HEK293T (cell line): ENCODE results near the gene ZACN.

Experiments
- FOXA1 ChIP-seq: fragments of 450-650 bp; IDR thresholded peaks from 2 replicates; pipeline ENCODE4 v1.6.1; 2016; ENCODE audit warnings: mild to moderate bottlenecking
- HDGF ChIP-seq: fragments of 450-650 bp; IDR thresholded peaks from 2 replicates; pipeline ENCODE4 v1.6.1; 2017; ENCODE audit warnings: antibody characterized with exemption, borderline replicate concordance
- L3MBTL2 ChIP-seq: fragments of 450-650 bp; conservative IDR thresholded peaks from 2 replicates; pipeline ENCODE4 v1.6.1; 2016; ENCODE audit warnings: mild to moderate bottlenecking
- LEF1 ChIP-seq: fragments of 450-650 bp; IDR thresholded peaks from 2 replicates; pipeline ENCODE4 v1.6.1; 2017; ENCODE audit warnings: mild to moderate bottlenecking, borderline replicate concordance
- NFRKB ChIP-seq: fragments of 450-650 bp; IDR thresholded peaks from 2 replicates; pipeline ENCODE4 v1.6.1; 2016; ENCODE audit warnings: mild to moderate bottlenecking, moderate library complexity

DNA sequence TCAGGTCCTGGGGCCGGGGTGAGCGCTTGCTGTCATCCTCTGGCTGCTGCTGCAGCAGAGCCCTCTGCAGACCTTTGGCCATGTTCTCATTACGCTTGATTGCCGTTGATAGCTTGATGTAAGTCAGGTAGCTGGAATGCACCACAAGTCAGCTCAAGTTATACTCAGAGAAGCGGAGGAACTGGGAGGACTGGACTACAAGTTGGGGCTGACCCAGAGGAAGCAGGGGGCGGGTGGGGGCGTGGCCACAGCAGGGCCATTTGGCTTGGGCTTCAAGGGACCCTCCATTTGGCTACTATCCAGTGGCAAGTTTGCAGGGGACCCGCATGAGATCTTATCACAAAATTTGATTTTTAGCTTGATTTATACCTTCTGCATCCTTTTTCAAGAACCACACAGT lies 32.9 kb upstream of the ZACN start:
- TF ChIP-seq HDGF, result no peak
- no peak for TF ChIP-seq LEF1
- TF ChIP-seq FOXA1, result no peak
- TF ChIP-seq NFRKB, result no peak
- TF ChIP-seq L3MBTL2, result no peak
